Erythroblast (primary cell): ENCODE measurements around the gene UNC5A.

ENCODE experiments used
- GATA1 ChIP-seq: IDR thresholded peaks from 2 replicates; pipeline ENCODE4 v1.6.1; 2011; ENCODE audit warnings: low read depth, mild to moderate bottlenecking, control low read depth, low read length, moderate library complexity
- POLR2A ChIP-seq: IDR thresholded peaks from 2 replicates; pipeline ENCODE4 v1.6.1; 2011; ENCODE audit warnings: mild to moderate bottlenecking, low read length

DNA sequence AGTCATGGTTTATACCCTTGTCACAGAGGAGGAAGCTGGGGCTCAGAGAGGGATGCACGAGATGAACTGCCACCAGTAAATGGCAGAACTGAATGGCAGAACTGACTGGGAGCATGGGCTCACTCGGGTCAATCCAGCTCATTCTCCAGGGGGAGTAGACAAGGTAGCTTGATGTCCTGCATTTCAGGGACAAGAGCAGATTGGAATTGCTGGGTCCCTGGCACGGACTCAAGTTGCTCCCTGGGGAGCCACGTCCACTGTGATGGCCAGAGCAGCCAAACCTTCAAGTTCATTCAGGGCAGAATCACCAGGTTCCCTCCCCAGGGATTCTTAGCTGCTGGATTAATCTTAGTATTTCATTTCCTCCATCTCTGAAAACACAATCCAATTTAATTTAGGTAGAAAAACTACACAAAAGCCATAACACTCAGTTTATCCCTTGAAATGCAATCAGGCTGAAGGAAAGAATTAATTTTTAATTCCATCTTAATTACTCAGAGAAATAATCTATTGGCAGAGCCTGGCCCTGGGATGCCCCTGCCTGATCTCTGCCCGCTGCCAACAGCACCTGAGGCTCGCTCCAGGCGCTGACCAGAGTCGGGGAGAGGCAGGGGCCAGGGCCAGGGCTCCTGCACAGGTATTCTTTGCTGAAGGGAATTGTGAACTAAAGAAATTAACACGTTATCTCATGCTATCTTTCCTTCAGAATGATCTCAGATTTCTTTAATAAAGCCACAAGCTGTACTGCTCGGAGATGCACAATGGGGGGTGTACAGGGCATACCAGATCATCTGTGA is 42.0 kb upstream of the UNC5A start:
- no peak for TF ChIP-seq POLR2A
- no peak for TF ChIP-seq GATA1
